Activated naive CD8-positive, alpha-beta T cell treated with anti-CD3 and anti-CD28 coated beads, Interleukin-2, amount 10 ng/mL, durations not matched to agents 7 days and 5 days (primary cell): ENCODE data around the gene SOAT2. TPM values are rescaled to one million over a fixed set of nuclear protein-coding genes. Genes with fewer than 3 reads are reported as not detected.
"Not testable (repeated sequence)": the region's sequence is repeated elsewhere in the genome, so short reads cannot be mapped to it uniquely, and the experiment has no call there.

Source experiments
- ATAC-seq: fragments of 150-1000 bp; cut with Tn5 transposase; one replicate; pipeline ENCODE4 v1.10.0; 2021; ENCODE audit warnings: low read depth, moderate library complexity
- POLR2A ChIA-PET: fragments of 350-600 bp; sonication (Branson Sonifier 250); formaldehyde crosslinking; loops from one replicate; lab custom pipeline; 2021; ENCODE audit warnings: antibody characterized with exemption; lab: Charles Lee
- DNase-seq: peaks from one replicate; pipeline ENCODE4 v3.0.0; 2021
- H3K27ac Mint-ChIP-seq: one replicate; pipeline ENCODE4 v1.8.0; 2022; ENCODE audit warnings: mild to moderate bottlenecking, mixed read lengths
- H3K27me3 Mint-ChIP-seq: one replicate; pipeline ENCODE4 v1.8.0; 2022; ENCODE audit warnings: mild to moderate bottlenecking, moderate library complexity, mixed read lengths
- H3K36me3 Mint-ChIP-seq: one replicate; pipeline ENCODE4 v1.8.0; 2021; ENCODE audit warnings: mild to moderate bottlenecking, mixed read lengths
- H3K4me1 Mint-ChIP-seq: one replicate; pipeline ENCODE4 v1.8.0; 2021; ENCODE audit warnings: mixed read lengths
- H3K4me3 Mint-ChIP-seq: one replicate; pipeline ENCODE4 v1.8.0; 2022; ENCODE audit warnings: mild to moderate bottlenecking, moderate library complexity, mixed read lengths
- H3K9me3 Mint-ChIP-seq: one replicate; pipeline ENCODE4 v1.8.0; 2021; ENCODE audit warnings: mixed read lengths
- total RNA-seq, 2 experiments: library from RNA; stranded (reverse); gene quantifications; one replicate each; pipeline ENCODE4 v1.2.3, GENCODE V29; 2021

SOAT2 gene
- total RNA-seq, 2 experiments from 2014 or later, result 9.8 to 10.4 TPM

DNA sequence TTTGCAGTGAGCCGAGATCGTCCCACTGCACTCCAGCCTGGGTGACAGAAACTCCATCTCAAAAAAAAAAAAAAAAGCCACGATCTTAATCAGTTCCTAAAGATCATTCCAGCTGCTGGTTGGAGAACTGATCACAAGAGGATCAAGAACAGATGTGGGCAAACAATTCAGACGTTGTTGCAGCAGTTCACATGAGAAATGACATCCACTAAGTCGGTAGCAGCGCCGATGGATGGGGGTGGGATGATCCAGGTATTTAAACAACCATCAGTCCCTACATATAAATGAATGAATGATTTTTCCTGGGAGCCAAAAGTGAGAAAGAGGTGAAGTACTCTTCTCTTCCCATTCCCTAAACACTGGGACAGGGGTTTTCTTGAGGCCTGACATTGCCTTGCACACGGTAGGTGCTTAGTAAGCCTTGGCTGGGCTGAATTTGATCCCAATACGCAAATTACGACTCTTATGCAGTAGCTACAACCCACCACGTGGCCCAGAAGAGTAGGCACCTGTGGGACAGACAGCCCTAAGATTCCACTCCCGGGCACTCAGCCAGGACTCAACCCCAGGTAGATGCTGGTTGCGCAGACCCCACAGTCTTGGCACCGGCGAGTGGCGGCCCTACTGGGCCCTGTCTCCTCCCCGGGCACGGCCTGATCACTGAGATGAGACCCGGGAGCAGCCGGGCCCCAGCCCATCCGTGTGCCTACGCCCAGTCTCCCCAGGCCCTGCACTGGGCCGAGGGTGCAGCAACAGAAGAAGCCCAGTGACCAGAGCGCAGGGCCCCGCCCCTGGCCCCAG lies 24.7 kb upstream of the SOAT2 start:
- POLR2A ChIA-PET, result interaction anchor here (0.7 to 2.6 kb wide), 15 partner anchors 9 to 301 kb away, joined by 3 to 32 read pairs (median 5); partner anchors contain the start of genes CSAD, EIF4B, IGFBP6 and SOAT2
- ATAC-seq (peak; percentile 27), DNase-seq (no peak)
- no peaks in the 10 kb centered on the region for H3K9me3 Mint-ChIP-seq
- peaks cover 6% of the 10 kb centered on the region for H3K36me3 Mint-ChIP-seq
- H3K4me3 Mint-ChIP-seq, result peak overlapping the region; percentile 93
- no peaks in the 10 kb centered on the region for H3K27me3 Mint-ChIP-seq
- peak overlapping the region; percentile 93 for H3K27ac Mint-ChIP-seq
- peaks cover 18% of the 10 kb centered on the region for H3K4me1 Mint-ChIP-seq

DNA sequence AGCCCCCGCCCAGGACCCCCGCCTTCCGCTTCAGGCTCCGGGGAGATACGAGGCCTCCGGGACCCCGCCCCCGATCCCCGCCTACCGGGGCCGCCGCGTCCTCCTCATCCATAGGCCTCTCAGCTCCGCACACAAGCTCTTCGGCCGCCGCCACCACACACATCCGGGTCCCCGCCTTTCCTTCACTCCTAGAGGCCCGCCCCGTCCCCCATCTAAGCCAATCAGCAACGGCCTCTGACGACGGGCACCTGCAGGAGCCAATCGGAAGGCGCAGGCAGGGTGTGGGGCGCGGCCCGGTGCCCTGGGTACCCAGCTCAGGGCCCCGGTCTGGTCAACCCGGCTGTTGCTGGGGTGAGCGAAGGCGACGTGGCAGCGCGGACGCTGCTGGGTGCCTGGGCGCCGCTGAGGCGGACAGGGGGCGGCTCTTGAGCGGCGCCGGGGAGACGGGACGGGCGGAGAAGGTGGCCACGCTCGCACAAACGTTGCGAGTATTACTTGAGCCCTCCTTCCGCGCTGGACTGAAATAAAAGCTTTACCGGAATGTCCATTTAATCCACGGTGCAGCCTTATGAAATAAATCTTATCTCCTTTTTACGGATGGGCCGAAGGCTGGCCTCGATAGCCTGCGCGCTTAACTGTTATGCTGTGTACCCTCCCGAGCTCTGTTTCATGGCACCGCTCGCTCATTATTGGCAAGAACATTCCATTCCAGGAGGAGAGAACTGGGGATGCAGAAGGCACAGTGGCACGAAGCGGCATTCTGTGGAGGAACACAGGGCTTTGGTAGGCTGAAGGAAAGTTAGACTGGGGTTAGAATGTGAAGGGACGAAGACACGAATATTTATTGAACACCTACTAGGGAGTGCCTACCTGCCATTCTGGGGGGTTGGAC lies 23.8 kb upstream of the SOAT2 start, which contains the start of gene SPRYD3:
TSS of gene SPRYD3 (minus strand) at position 165 of the 892 bp plus-strand sequence. CDS start at position 108, 57 bp downstream.
- Mint-ChIP-seq H3K4me3 (peak within 1 kb of the TSS; percentile 93), H3K27ac (peak within 1 kb of the TSS; percentile 93), H3K27me3 (no peaks in the 10 kb centered on the region), H3K9me3 (no peaks in the 10 kb centered on the region), H3K36me3 (peaks cover 6% of the 10 kb centered on the region), H3K4me1 (peaks cover 15% of the 10 kb centered on the region)
- peak; percentile 98 for ATAC-seq
- POLR2A ChIA-PET, result interaction anchor here (0.5 to 2.6 kb wide), 19 partner anchors 10 to 1881 kb away, joined by 3 to 32 read pairs (median 5); partner anchors contain the start of genes CSAD, EIF4B, IGFBP6 and SOAT2
- peak; percentile 99 for DNase-seq

DNA sequence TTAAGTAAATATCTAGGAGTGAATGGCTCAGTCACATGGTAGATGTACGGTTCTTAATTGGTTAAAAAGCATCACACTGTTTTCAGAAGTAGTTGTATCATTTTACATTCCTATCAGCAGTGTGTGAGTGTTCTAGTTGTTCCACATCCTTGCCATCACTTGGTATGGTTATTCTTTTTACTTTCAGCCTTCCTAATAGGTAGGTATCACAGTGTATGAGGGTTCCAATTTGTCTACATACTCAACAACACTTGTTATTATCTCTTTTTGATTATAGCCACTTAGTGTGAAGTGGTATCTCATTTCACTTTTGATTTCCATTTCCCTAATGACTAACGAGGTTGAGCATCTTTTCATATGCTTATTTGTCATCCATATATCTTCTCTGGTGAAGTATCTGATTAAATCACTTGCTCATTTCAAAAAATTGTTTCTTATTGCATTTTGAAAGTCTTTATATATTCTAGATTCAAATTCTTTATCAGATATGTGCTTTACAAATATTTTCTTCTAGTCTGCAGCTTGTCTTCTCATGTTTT lies 20.6 kb upstream of the SOAT2 start:
- no peak overlapping the region for H3K27ac Mint-ChIP-seq
- no peaks in the 10 kb centered on the region for H3K9me3 Mint-ChIP-seq
- H3K36me3 Mint-ChIP-seq, result peaks cover 2% of the 10 kb centered on the region
- peaks cover 11% of the 10 kb centered on the region for H3K27me3 Mint-ChIP-seq
- DNase-seq (no peak), ATAC-seq (no peak)
- POLR2A ChIA-PET, result no interaction called here
- no peak overlapping the region for H3K4me3 Mint-ChIP-seq
- H3K4me1 Mint-ChIP-seq, result peaks cover 13% of the 10 kb centered on the region

DNA sequence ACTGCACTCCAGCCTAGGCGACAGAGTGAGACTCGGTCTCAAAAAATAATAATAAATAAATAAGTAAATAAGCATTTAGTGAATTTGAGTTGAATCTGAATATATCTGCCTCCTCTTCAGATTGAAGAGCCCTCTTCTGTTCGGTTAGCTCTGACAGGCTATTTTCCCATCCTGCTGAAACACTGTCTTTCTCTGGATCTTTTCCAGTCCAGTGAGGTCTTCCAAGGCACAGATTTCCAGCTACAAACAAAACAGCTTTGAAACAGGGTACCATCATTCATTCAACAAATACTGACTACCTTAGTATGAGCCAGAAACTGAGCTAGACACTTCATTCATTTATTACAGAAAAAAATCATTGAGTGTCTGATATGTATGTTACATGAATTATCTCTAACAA lies 16.9 kb upstream of the SOAT2 start:
- no peak for ATAC-seq
- DNase-seq, result no peak
- Mint-ChIP-seq H3K4me1 (no peaks in the 10 kb centered on the region), H3K4me3 (no peak overlapping the region), H3K9me3 (no peaks in the 10 kb centered on the region), H3K36me3 (no peaks in the 10 kb centered on the region), H3K27ac (no peak overlapping the region), H3K27me3 (peaks cover 22% of the 10 kb centered on the region)
- POLR2A ChIA-PET, result no interaction called here

DNA sequence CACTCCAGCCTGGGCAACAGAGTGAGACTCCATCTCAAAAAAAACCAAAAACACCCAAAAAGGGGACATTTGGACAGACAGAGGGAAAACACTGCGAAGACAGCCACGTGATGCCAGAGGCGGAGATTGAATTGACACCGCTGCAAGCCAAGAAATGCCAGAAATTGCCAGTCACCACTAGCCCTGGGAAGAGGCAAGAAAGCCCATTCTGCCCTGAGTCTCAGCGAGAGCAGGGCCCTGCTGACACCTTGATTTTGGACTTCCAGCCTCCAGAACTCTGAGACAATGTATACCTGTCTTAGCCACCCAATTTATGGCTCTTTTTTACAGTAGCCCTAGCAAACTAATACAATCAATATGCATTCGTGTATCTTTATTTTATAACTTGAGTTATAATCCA lies 13.2 kb upstream of the SOAT2 start:
- H3K27ac Mint-ChIP-seq, result no peak overlapping the region
- H3K4me3 Mint-ChIP-seq, result no peak overlapping the region
- H3K36me3 Mint-ChIP-seq, result no peaks in the 10 kb centered on the region
- H3K27me3 Mint-ChIP-seq, result peaks cover 24% of the 10 kb centered on the region
- H3K4me1 Mint-ChIP-seq, result peaks cover 12% of the 10 kb centered on the region
- POLR2A ChIA-PET, result interaction anchor here (1.3 kb wide), 1 partner anchor 11 kb away, joined by 7 read pairs; the partner anchor contains the start of gene SPRYD3
- no peaks in the 10 kb centered on the region for H3K9me3 Mint-ChIP-seq
- DNase-seq (no peak), ATAC-seq (no peak)

DNA sequence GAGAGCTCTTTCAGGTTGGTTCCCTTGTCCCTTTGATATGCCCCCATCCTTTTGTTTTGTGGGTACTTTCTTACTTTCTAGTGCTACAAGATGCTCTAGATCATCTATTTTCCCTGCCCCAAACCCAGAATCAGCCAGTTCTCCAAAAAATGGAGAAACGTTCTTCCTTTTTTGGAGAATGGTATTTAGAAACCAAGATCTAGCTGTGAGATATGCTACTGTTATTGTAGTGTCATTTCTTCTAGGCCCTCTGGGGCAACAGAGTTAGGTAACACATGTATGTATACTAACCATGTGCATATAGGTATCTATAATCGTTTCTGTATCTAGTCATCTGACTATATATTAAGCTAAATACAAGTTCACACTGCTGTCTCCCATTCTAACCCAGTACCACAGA lies 12.7 kb upstream of the SOAT2 start:
- ATAC-seq (no peak), DNase-seq (no peak)
- H3K27me3 Mint-ChIP-seq, result peaks cover 22% of the 10 kb centered on the region
- POLR2A ChIA-PET, result interaction anchor here (1.3 kb wide), 1 partner anchor 12 kb away, joined by 7 read pairs; the partner anchor contains the start of gene SPRYD3
- H3K27ac Mint-ChIP-seq, result no peak overlapping the region
- no peaks in the 10 kb centered on the region for H3K9me3 Mint-ChIP-seq
- no peaks in the 10 kb centered on the region for H3K36me3 Mint-ChIP-seq
- H3K4me3 Mint-ChIP-seq, result no peak overlapping the region
- peaks cover 12% of the 10 kb centered on the region for H3K4me1 Mint-ChIP-seq

DNA sequence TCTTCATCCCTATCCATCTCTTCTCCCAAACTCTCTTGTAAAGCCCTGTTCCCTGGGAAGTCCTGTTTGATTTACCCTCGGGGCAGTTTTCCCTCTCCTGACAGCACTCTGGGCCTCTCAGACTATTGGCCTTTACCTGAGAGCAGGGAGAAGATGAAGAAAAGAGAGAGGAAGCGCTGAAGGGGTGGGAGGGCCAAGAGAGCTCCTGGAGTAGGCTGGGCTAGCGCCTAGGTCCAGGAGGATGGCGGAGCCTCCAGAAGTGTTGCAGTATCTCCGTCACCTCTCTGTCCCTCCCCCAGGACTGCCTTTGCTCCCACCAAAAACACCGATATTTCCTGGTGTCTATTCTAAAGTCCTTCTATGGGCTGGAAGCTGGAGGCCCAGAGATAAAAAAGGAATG lies 11.5 kb upstream of the SOAT2 start:
- no peaks in the 10 kb centered on the region for H3K36me3 Mint-ChIP-seq
- H3K4me3 Mint-ChIP-seq, result no peak overlapping the region
- H3K27me3 Mint-ChIP-seq, result peaks cover 18% of the 10 kb centered on the region
- H3K27ac Mint-ChIP-seq, result no peak overlapping the region
- ATAC-seq, result no peak
- no peaks in the 10 kb centered on the region for H3K9me3 Mint-ChIP-seq
- POLR2A ChIA-PET, result no interaction called here
- H3K4me1 Mint-ChIP-seq, result peaks cover 19% of the 10 kb centered on the region
- DNase-seq, result no peak

DNA sequence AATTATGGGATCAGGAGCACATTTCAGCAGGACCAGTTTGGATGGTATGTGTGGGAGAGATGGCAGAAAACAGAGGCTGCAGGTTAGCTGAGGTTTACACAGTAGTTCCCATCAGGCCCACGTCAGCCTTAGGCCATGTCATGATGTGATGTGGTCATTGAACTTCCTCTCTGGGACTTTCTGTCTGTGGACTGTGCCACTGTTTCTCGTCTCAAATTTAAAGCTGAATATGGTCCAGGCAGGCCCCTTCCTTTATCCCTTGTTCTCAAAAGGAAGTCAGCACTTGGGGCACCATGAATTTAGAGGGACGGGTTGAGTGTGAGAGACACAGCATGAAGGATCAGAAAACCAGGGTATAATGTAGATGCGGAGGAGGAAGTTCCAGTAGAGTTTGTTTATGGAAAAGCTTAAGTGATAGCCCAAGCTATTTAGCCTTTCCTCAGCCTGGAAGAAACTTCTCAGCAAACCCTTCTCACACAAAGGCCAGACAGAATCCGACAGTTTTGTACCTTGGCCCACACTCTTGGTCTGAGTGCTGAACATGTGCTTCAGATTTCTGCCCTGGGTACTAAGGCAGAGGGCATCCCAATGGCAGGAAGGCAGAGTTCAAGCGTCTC lies 9.4 kb upstream of the SOAT2 start:
- Mint-ChIP-seq H3K27me3 (peaks cover 12% of the 10 kb centered on the region), H3K4me3 (no peak overlapping the region), H3K27ac (peak overlapping the region; percentile 30), H3K36me3 (no peaks in the 10 kb centered on the region), H3K9me3 (no peaks in the 10 kb centered on the region), H3K4me1 (peaks cover 33% of the 10 kb centered on the region)
- DNase-seq, result no peak
- peak; percentile 25 for ATAC-seq
- POLR2A ChIA-PET, result interaction anchor here (0.6 to 1.8 kb wide), 2 partner anchors 11 to 15 kb away, joined by 4 to 7 read pairs; partner anchors contain the start of gene SPRYD3

DNA sequence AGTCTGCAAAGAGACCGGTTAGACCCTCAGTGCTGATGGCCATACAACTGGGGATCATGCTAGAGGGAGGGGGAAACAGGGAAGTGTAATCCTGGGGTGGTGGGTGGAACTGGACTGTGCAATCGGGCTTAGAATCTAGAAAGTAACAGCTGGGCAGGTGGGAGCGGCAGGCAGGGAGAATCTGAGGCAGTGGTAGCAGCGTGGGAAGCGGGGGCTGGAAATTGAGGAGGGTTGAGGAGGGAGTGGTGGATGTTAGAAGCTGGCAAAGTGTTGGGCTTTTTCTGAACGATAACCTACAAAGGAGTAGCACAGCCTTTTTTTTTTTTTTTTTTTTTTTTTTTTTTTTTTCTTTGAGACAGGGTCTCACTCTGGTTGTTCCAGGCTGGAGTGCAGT lies 8.9 kb upstream of the SOAT2 start:
- Mint-ChIP-seq H3K27ac (no peak overlapping the region), H3K36me3 (no peaks in the 10 kb centered on the region), H3K27me3 (peaks cover 12% of the 10 kb centered on the region), H3K4me1 (peaks cover 38% of the 10 kb centered on the region), H3K9me3 (no peaks in the 10 kb centered on the region), H3K4me3 (no peak overlapping the region)
- ATAC-seq (no peak), DNase-seq (peak; percentile 14)
- POLR2A ChIA-PET, result interaction anchor here (0.6 to 1.8 kb wide), 3 partner anchors 15 to 229 kb away, joined by 3 to 7 read pairs (median 3); partner anchors contain the start of gene SPRYD3

DNA sequence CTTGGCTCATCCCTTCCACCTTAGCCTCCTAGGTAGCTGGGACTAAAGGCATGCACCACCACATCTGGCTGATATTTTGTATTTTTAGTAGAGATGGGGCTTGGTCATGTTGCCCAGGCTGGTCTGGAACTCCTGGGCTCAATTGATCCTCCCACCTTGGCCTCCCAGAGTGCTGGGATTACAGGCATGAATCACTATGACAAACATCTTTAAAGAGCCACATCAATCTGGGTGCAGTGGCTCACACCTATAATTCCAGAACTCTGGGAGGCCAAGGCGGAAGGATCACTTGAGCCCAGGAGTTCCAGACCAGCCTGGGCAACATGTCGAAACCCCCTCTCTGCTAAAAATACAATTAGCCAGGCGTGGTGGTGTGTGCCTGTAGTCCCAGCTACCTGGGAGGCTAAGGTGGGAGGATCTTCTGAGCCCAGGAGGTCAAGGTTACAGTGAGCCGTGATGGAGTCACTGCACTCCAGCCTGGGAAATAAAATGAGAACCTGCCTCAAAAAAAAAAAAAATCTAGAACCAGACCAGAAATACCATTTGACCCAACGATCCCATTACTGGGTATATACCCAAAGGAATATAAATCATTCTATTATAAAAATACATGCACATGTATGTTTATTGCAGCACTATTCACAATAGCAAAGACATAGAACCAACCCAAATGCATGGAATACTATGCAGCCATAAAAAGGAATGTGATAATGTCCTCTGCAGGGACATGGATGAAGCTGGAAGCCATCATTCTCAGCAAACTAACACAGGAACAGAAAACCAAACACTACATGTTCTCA lies 8.3 kb upstream of the SOAT2 start:
- ATAC-seq, H3K9me3 Mint-ChIP-seq, H3K4me3 Mint-ChIP-seq, H3K36me3 Mint-ChIP-seq, H3K27ac Mint-ChIP-seq: not testable (repeated sequence)
- POLR2A ChIA-PET, result interaction anchor here (0.6 to 1.8 kb wide), 3 partner anchors 16 to 228 kb away, joined by 3 to 7 read pairs (median 3); partner anchors contain the start of gene SPRYD3
- peaks cover 12% of the 10 kb centered on the region for H3K27me3 Mint-ChIP-seq
- peaks cover 39% of the 10 kb centered on the region for H3K4me1 Mint-ChIP-seq
- DNase-seq, result peak; percentile 15

DNA sequence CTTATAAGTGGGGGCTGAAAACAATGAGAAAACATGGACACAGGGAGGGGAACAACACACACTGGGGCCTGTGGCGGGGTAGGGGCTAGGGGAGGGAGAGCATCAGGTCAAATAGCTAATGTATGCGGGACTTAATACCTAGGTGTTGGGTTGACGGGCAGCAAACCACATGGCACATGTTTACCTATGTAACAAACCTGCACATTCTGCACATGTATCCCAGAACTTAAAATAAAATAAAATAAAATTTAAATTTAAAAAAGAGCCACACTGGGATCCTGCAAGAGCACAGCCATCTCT lies 7.7 kb upstream of the SOAT2 start:
- H3K9me3 Mint-ChIP-seq, H3K27ac Mint-ChIP-seq, H3K4me3 Mint-ChIP-seq, DNase-seq, H3K36me3 Mint-ChIP-seq, H3K27me3 Mint-ChIP-seq, ATAC-seq: not testable (repeated sequence)
- POLR2A ChIA-PET, result interaction anchor here (1.7 kb wide), 1 partner anchor 30 kb away, joined by 3 read pairs; no protein-coding TSS in a partner anchor
- H3K4me1 Mint-ChIP-seq, result peaks cover 42% of the 10 kb centered on the region
